ENCODE data around the gene SLC9A3.

- TF ChIP-seq GATA2 (IDR thresholded peaks at IDR 0.05; ENCODE audit: low read depth, low read length) (no peak), GATA3 (IDR thresholded peaks at IDR 0.05; ENCODE audit: low read depth, low read length) (no peak)
Measured at GRCh38 chr5:470961-471749, 53.1 kb downstream of the SLC9A3 start.

Measured in SH-SY5Y (cell line).